GM21390 (cell line): ENCODE data around the gene FBXW4.

Source experiments
- ATAC-seq: cut with Tn5 transposase; IDR thresholded peaks from one replicate; pipeline ENCODE4 v1.9.1; 2021; ENCODE audit not compliant: unreplicated experiment

The FBXW4 gene

GRCh38 chr10:101569622-101570427, 125.1 kb downstream of the FBXW4 start:
- peak; percentile 79 for ATAC-seq

- no peak for ATAC-seq
These were observed 125.7 kb downstream of the FBXW4 start for GRCh38 chr10:101569323-101569621.

DNA sequence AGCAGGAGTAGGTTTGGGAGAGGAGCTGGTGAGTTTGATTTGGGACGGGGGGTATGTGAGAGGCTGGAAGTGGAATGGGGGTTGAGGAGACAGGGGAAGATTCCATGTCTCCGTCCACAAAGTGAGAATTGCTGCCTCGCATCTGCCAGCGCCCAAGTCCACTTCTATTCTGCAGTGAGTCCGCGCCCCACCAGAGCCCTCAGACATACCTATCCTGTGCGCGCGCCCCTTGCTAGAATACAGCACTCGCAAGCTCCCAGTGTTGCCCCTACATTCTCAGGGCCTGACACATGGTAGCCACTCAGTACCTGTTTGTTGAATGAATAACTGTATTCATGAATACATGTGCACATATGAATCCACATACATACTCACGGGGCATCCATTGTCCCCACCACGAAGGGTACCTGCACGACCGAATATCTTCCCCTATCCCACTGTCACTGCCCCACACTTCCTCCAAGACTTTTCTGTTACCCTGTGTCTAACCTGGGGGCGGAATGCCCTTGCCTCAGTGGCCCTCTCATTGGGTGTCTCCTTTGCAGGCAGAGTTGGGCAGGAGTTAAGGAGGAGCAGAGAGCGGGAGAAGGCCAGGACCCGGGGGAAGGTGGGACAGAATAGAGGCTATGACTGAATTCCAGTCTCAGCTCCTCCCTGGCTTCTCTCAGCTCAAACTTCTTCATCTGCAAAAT, 126.8 kb downstream of the FBXW4 start:
- no peak for ATAC-seq

GRCh38 chr10:101567165-101568006, 127.6 kb downstream of the FBXW4 start:
- no peak for ATAC-seq

DNA sequence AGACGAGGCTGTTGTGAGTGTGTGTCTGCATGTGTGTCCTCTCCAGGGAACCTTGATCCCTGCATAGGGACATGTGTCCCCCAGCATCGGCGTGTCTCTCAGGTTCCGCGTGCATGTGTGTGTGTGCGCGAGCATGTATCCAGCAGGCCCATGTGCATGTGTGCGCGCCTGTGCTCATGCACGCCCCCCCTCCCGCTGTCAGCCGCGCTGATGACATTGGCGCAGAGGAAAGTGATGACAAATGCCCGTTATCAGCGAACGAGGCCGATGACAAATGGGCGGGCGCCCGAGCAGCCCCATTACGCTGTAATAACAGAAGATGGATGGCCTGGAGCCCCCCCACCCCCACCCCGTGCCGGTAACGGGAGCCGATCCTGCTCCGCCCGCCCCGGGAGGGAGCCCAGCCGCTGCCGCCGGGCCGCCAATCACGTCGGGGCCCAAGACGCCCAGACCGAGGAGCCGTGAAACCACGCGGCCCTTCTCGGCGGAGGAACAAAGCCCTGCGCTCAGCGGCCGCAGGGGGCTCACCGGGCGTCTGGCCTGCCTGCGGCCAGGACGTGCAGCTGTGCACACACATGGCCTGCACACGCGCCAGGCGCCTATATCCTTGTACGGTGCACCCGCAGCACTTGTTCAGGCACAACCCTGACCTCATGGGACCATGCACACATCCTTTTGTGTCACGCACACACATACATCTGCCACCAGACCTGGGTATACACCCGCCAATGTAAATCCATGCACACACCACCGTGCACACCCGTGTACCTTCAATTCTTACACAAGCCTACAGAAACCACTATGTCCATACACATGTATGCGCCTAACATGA, 128.4 kb downstream of the FBXW4 start:
- ATAC-seq: no peak

GRCh38 chr10:101565936-101566332, 129.0 kb downstream of the FBXW4 start:
- ATAC-seq: no peak

- no peak for ATAC-seq
These were observed 129.5 kb downstream of the FBXW4 start for GRCh38 chr10:101565370-101565900.

- no peak for ATAC-seq
These were observed 130.4 kb downstream of the FBXW4 start for GRCh38 chr10:101564490-101564991.

- ATAC-seq: no peak
These were observed 131.4 kb downstream of the FBXW4 start for GRCh38 chr10:101563497-101564040.

GRCh38 chr10:101563007-101563406, 132.0 kb downstream of the FBXW4 start:
- no peak for ATAC-seq

- no peak for ATAC-seq
These were observed 132.7 kb downstream of the FBXW4 start for GRCh38 chr10:101562231-101562630.

- ATAC-seq: no peak
These were observed 133.7 kb downstream of the FBXW4 start for GRCh38 chr10:101561068-101561915.
